HCT116 (cell line): ENCODE results near the gene TBC1D19. TPM values are rescaled to one million over a fixed set of nuclear protein-coding genes. Genes with fewer than 3 reads are reported as not detected.

ENCODE experiments used
- ATAC-seq: fragments of 200-7000 bp; cut with Tn5 transposase; 2 replicates; pipeline ENCODE4 v1.9.1; 2020; ENCODE audit warnings: mild to moderate bottlenecking, moderate library complexity
- BruUV-seq: library from RNA; stranded (reverse); fragments of 400-500 nt; replicated peaks from 2 replicates; lab custom pipeline; 2021; lab: Mats Ljungman, UMichigan
- CTCF ChIA-PET: fragments of 300-600 bp; sonication (Branson Sonifier 250); formaldehyde crosslinking; loops from one replicate; lab custom pipeline; 2021; ENCODE audit warnings: antibody characterized with exemption; lab: Charles Lee
- POLR2A ChIA-PET: fragments of 300-600, 350-600 bp; sonication (Branson Sonifier 250); formaldehyde crosslinking; loops from one replicate; lab custom pipeline; 2021; ENCODE audit warnings: antibody characterized with exemption; lab: Charles Lee
- RAD21 ChIA-PET, 2 experiments: fragments of 300-600 bp; sonication (Branson Sonifier 250); formaldehyde crosslinking; loops; one replicate each; lab custom pipeline; 2023; ENCODE audit warnings: low total read pairs in 2 of 2; ENCODE audit not compliant: uncharacterized antibody in 2 of 2, unreplicated experiment in 2 of 2, low non-redundant PET in 1 of 2; lab: Charles Lee
- DNase-seq: peaks from one replicate; pipeline ENCODE4 v3.0.0-alpha.2; 2010; ENCODE audit warnings: low read depth, low spot score
- H2AFZ ChIP-seq: fragments of 200-600 bp; shearing (Covaris generic), sonication (generic); 2 replicates; pipeline ENCODE4 v1.6.1; 2017; ENCODE audit warnings: low read depth, mixed run types, mixed read lengths, antibody characterized with exemption, low read length; ENCODE audit not compliant: poor library complexity, severe bottlenecking
- H3K27ac ChIP-seq: 2 replicates; pipeline ENCODE4 v1.5.1; 2012; ENCODE audit warnings: low read depth, low read length
- H3K27me3 ChIP-seq: fragments of 200-600 bp; sonication (generic); 2 replicates; pipeline ENCODE4 v1.6.1; 2016; ENCODE audit warnings: mixed run types, low read length, mixed read lengths; ENCODE audit not compliant: insufficient read depth
- H3K36me3 ChIP-seq, 2 experiments: fragments of 200-500 bp in 1 of 2; fragments of 200-600 bp in 1 of 2; sonication (Bioruptor generic) in 1 of 2; sonication (generic) in 1 of 2; 2 replicates each; pipeline versions ENCODE4 v1.5.1 to v1.6.1; 2014 to 2016; ENCODE audit warnings: low read length in 2 of 2, inconsistent platforms in 1 of 2, mixed read lengths in 1 of 2, mixed run types in 1 of 2; ENCODE audit not compliant: insufficient read depth in 2 of 2, control insufficient read depth in 1 of 2
- H3K4me1 ChIP-seq, 2 experiments: fragments of 200-600 bp in 1 of 2; sonication (generic) in 1 of 2; 2 replicates each; pipeline versions ENCODE4 v1.5.1 to v1.6.1; 2012 to 2017; ENCODE audit warnings: low read length in 2 of 2, inconsistent platforms in 1 of 2, mild to moderate bottlenecking in 1 of 2, mixed read lengths in 1 of 2, mixed run types in 1 of 2, moderate library complexity in 1 of 2; ENCODE audit not compliant: insufficient read depth in 2 of 2, control insufficient read depth in 1 of 2
- H3K4me2 ChIP-seq: fragments of 200-600 bp; sonication (generic); 2 replicates; pipeline ENCODE4 v1.6.1; 2017; ENCODE audit warnings: mixed run types, low read length, mixed read lengths
- H3K4me3 ChIP-seq, 2 experiments: fragments of 200-600 bp in 1 of 2; sonication (generic) in 1 of 2; replicated peaks in 1 of 2; 2 replicates each; pipeline ENCODE4 v1.5.1; 2011 to 2016; ENCODE audit warnings: low read length in 2 of 2, control low read depth in 1 of 2, low read depth in 1 of 2, mild to moderate bottlenecking in 1 of 2, mixed read lengths in 1 of 2, mixed run types in 1 of 2
- H3K79me2 ChIP-seq: fragments of 200-600 bp; sonication (generic); 2 replicates; pipeline ENCODE4 v1.6.1; 2017; ENCODE audit warnings: mild to moderate bottlenecking, mixed run types, low read length, moderate library complexity, mixed read lengths; ENCODE audit not compliant: insufficient read depth
- H3K9ac ChIP-seq: fragments of 200-600 bp; sonication (generic); 2 replicates; pipeline ENCODE4 v1.6.1; 2016; ENCODE audit warnings: low read length, mixed read lengths
- H3K9me2 ChIP-seq: fragments of 200-600 bp; sonication (generic), shearing (Covaris generic); 2 replicates; pipeline ENCODE4 v1.6.1; 2017; ENCODE audit warnings: mixed run types, mild to moderate bottlenecking, moderate library complexity; ENCODE audit not compliant: insufficient read depth
- H3K9me3 ChIP-seq, 2 experiments: fragments of 200-500 bp in 1 of 2; fragments of 200-600 bp in 1 of 2; sonication (Bioruptor generic) in 1 of 2; sonication (generic) in 1 of 2; 2 replicates each; pipeline ENCODE4 v1.6.1; 2014 to 2017; ENCODE audit warnings: low read length in 2 of 2, mixed read lengths in 2 of 2, inconsistent platforms in 1 of 2, low read depth in 1 of 2, mild to moderate bottlenecking in 1 of 2, mixed run types in 1 of 2, moderate library complexity in 1 of 2; ENCODE audit not compliant: control insufficient read depth in 1 of 2, insufficient read depth in 1 of 2
- H4K20me1 ChIP-seq: fragments of 200-600 bp; sonication (generic), shearing (Covaris generic); 2 replicates; pipeline ENCODE4 v1.6.1; 2017; ENCODE audit warnings: mixed run types, mild to moderate bottlenecking, moderate library complexity; ENCODE audit not compliant: insufficient read depth
- ATF3 ChIP-seq: IDR thresholded peaks from 2 replicates; pipeline ENCODE4 v1.6.1; 2012
- CBX3 ChIP-seq: IDR thresholded peaks from 2 replicates; pipeline ENCODE4 v1.6.1; 2012; ENCODE audit warnings: low read depth
- CTCF ChIP-seq, 3 experiments: fragments of 200-600 bp in 1 of 3; sonication (generic) in 1 of 3; IDR thresholded peaks in 2 of 3; conservative IDR thresholded peaks in 1 of 3; 2 replicates each; pipeline ENCODE4 v1.5.1; 2012 to 2017; ENCODE audit warnings: low read depth in 2 of 3, low read length in 2 of 3, antibody characterized with exemption in 1 of 3, borderline replicate concordance in 1 of 3, control low read depth in 1 of 3, mild to moderate bottlenecking in 1 of 3, mixed read lengths in 1 of 3, mixed run types in 1 of 3, moderate library complexity in 1 of 3; ENCODE audit not compliant: insufficient read depth in 1 of 3
- EGR1 ChIP-seq: IDR thresholded peaks from 2 replicates; pipeline ENCODE4 v1.6.1; 2012; ENCODE audit warnings: low read depth
- ELF1 ChIP-seq: IDR thresholded peaks from 2 replicates; pipeline ENCODE4 v1.6.1; 2012; ENCODE audit warnings: low read depth, borderline replicate concordance
- EZH2 ChIP-seq: fragments of 200-600 bp; sonication (generic); IDR thresholded peaks from 2 replicates; pipeline ENCODE4 v1.6.1; 2017; ENCODE audit warnings: antibody characterized with exemption, mixed run types
- EZH2phosphoT487 ChIP-seq: fragments of 200-600 bp; IDR thresholded peaks from 2 replicates; pipeline ENCODE4 v1.6.1; 2018; ENCODE audit warnings: antibody characterized with exemption, borderline replicate concordance
- JUND ChIP-seq: IDR thresholded peaks from 2 replicates; pipeline ENCODE4 v1.6.1; 2012
- MAX ChIP-seq: IDR thresholded peaks from 2 replicates; pipeline ENCODE4 v1.6.1; 2012
- POLR2A ChIP-seq: IDR thresholded peaks from 2 replicates; pipeline ENCODE4 v1.7.0; 2011; ENCODE audit warnings: borderline replicate concordance; ENCODE audit not compliant: insufficient read depth, insufficient read length; ENCODE audit errors: extremely low read depth
- POLR2AphosphoS5 ChIP-seq: IDR thresholded peaks from 2 replicates; pipeline ENCODE4 v1.6.1; 2011; ENCODE audit warnings: mild to moderate bottlenecking, low read depth, low read length, moderate library complexity
- RAD21 ChIP-seq: IDR thresholded peaks from 2 replicates; pipeline ENCODE4 v1.6.1; 2012; ENCODE audit warnings: low read depth, mild to moderate bottlenecking
- SIN3A ChIP-seq: IDR thresholded peaks from 2 replicates; pipeline ENCODE4 v1.6.1; 2012; ENCODE audit warnings: low read depth
- SP1 ChIP-seq: IDR thresholded peaks from 2 replicates; pipeline ENCODE4 v1.6.1; 2012; ENCODE audit warnings: low read depth
- TCF7L2 ChIP-seq: IDR thresholded peaks from 2 replicates; pipeline ENCODE4 v1.7.0; 2011; ENCODE audit warnings: borderline replicate concordance, inconsistent platforms; ENCODE audit not compliant: insufficient read depth, insufficient read length; ENCODE audit errors: extremely low read depth
- YY1 ChIP-seq: IDR thresholded peaks from 2 replicates; pipeline ENCODE4 v1.6.1; 2011; ENCODE audit warnings: low read length, low read depth, moderate library complexity, mild to moderate bottlenecking; ENCODE audit not compliant: insufficient replicate concordance; ENCODE audit errors: extremely low read depth
- ZBTB33 ChIP-seq: IDR thresholded peaks from 2 replicates; pipeline ENCODE4 v1.6.1; 2011; ENCODE audit warnings: mild to moderate bottlenecking, low read length, moderate library complexity; ENCODE audit not compliant: insufficient replicate concordance; ENCODE audit errors: extremely low read depth
- ZFX ChIP-seq: fragments of 450-650 bp; IDR thresholded peaks from 2 replicates; pipeline ENCODE4 v1.6.1; 2017
- ZNF274 ChIP-seq: fragments of 200-500 bp; sonication (Bioruptor generic); IDR thresholded peaks from 2 replicates; pipeline ENCODE4 v1.6.1; 2014; ENCODE audit warnings: mild to moderate bottlenecking, low read depth, low read length, inconsistent platforms
- intact Hi-C: fragments of 100-400 bp; cut with micrococcal nuclease; formaldehyde crosslinking; loops from 2 replicates; pipeline ENCODE4 v1.10.0; 2022
- total RNA-seq: library from RNA; stranded (reverse); gene quantifications from one replicate; pipeline ENCODE4 v1.2.1, GENCODE V29; 2021; ENCODE audit not compliant: unreplicated experiment
- TF ChIP-seq, protein P1 (sequence below): IDR thresholded peaks from 2 replicates; pipeline ENCODE4 v1.6.1; 2012; ENCODE audit warnings: low read depth

The TBC1D19 gene
- total RNA-seq, 1 experiment from 2014 or later: 25.4 TPM

GRCh38 chr4:26804925-26805324, 221.0 kb downstream of the TBC1D19 start:
- no peak overlapping the region for H3K27ac ChIP-seq
- H3K4me1 ChIP-seq: no peaks in the 10 kb centered on the region
- TF ChIP-seq EZH2: no peak
- no peak for TF ChIP-seq RAD21
- no peak for TF ChIP-seq CBX3
- no peak for TF ChIP-seq TCF7L2
- TF ChIP-seq JUND: no peak
- TF ChIP-seq SP1: no peak
- TF ChIP-seq MAX: no peak
- TF ChIP-seq, protein P1, sequence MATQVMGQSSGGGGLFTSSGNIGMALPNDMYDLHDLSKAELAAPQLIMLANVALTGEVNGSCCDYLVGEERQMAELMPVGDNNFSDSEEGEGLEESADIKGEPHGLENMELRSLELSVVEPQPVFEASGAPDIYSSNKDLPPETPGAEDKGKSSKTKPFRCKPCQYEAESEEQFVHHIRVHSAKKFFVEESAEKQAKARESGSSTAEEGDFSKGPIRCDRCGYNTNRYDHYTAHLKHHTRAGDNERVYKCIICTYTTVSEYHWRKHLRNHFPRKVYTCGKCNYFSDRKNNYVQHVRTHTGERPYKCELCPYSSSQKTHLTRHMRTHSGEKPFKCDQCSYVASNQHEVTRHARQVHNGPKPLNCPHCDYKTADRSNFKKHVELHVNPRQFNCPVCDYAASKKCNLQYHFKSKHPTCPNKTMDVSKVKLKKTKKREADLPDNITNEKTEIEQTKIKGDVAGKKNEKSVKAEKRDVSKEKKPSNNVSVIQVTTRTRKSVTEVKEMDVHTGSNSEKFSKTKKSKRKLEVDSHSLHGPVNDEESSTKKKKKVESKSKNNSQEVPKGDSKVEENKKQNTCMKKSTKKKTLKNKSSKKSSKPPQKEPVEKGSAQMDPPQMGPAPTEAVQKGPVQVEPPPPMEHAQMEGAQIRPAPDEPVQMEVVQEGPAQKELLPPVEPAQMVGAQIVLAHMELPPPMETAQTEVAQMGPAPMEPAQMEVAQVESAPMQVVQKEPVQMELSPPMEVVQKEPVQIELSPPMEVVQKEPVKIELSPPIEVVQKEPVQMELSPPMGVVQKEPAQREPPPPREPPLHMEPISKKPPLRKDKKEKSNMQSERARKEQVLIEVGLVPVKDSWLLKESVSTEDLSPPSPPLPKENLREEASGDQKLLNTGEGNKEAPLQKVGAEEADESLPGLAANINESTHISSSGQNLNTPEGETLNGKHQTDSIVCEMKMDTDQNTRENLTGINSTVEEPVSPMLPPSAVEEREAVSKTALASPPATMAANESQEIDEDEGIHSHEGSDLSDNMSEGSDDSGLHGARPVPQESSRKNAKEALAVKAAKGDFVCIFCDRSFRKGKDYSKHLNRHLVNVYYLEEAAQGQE: no peak
- no peak for TF ChIP-seq ZNF274
- no peak for TF ChIP-seq CTCF (IDR thresholded peaks at IDR 0.05 in 2 of 3, conservative IDR thresholded peaks at IDR 0.05 in 1 of 3; ENCODE audit: borderline replicate concordance in 1 of 3, insufficient read depth in 1 of 3, low read depth in 2 of 3, low read length in 2 of 3)
- TF ChIP-seq ZFX: no peak
- no peak for TF ChIP-seq SIN3A
- TF ChIP-seq ZBTB33: no peak
- no peak for TF ChIP-seq YY1
- no peak for TF ChIP-seq POLR2AphosphoS5
- no peak for TF ChIP-seq EGR1
- no peak for TF ChIP-seq POLR2A
- TF ChIP-seq EZH2phosphoT487: no peak
- TF ChIP-seq ATF3: no peak
- no peak for TF ChIP-seq ELF1
- TF ChIP-seq, all 23 proteins: peak for 0
- Histone ChIP-seq H3K4me2 (no peak overlapping the region), H3K9me3 (no peaks in the 10 kb centered on the region), H3K27me3 (no peaks in the 10 kb centered on the region), H3K79me2 (no peaks in the 10 kb centered on the region), H3K4me3 (no peak overlapping the region), H3K9me2 (no peaks in the 10 kb centered on the region), H4K20me1 (no peaks in the 10 kb centered on the region), H3K36me3 (no peaks in the 10 kb centered on the region), H2AFZ (no peak overlapping the region), H3K9ac (no peak overlapping the region)
- RAD21 ChIA-PET: no interaction called here
- ATAC-seq (no peak), DNase-seq (no peak)
- POLR2A ChIA-PET: no interaction called here
- intact Hi-C loops: no loop called here
- CTCF ChIA-PET: no interaction called here
- BruUV-seq: no TSS peak
